NCI-H1105 treated with DMSO at 0.1 percent for 48 hours (cell line): ENCODE results near the gene ROR2.
A peak's percentile ranks its signal among the peaks of the same experiment; 100 is the strongest.
"Not testable (repeated sequence)": the region's sequence is repeated elsewhere in the genome, so short reads cannot be mapped to it uniquely, and the experiment has no call there.

Experiments used
- DNase-seq: peaks from one replicate; lab custom pipeline; 2025; lab: John Stamatoyannopoulos, UW

ROR2 gene

DNA sequence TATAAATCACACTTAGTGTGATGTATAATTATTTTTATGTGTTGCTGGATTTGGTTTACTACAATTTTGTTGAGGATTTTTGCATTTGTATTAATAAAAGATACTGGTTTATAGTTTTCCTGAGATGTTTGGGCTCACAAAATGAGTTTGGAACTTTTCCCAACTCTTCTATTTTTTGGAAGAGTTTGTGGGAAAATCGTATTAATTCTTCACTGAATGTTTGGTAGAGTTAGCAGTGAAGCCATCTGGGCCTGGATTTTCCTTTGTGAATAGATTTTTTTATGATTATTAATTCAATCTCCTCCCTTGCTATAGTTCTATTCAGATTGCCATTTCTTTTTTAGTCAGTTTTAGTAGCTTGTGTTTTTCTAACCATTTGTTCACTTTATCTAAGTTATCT, 324.7 kb downstream of the ROR2 start:
- DNase-seq = no peak

DNA sequence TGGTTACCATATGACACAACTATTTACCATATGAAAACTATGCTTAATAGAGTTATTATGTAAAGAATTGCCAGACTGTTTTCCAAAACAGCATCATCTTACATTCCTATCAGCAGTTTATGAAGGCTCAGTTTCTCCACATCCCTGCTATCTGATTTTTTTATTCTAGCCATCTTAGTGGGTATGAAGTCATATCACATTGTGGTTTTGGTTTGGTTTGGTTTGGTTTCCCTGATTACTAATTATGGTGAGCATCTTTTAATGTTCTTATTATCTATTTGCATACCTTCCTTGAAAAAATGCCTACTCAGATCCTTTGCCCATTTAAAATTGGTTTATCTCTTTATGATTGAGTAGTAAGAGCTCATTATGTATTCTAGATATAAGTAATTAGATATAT, 327.0 kb downstream of the ROR2 start:
- DNase-seq = no peak

DNA sequence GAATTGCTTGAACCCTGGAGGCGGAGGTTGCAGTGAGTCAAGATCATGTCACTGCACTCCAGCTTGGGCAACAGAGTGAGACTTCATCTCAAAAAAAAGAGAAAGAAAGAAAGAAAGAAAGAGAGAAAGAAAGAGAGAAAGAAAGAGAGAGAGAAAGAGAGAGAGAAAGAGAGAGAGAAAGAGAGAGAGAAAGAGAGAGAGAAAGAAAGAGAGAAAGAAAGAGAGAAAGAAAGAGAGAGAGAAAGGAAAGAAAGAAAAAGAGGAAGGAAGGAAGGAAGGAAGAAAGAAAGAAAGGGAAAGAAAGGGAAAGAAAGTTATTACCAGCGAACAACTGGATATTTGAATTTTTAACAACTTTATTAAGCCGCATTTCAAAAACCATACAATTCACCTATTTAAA, 327.9 kb downstream of the ROR2 start:
- DNase-seq = not testable (repeated sequence)

DNA sequence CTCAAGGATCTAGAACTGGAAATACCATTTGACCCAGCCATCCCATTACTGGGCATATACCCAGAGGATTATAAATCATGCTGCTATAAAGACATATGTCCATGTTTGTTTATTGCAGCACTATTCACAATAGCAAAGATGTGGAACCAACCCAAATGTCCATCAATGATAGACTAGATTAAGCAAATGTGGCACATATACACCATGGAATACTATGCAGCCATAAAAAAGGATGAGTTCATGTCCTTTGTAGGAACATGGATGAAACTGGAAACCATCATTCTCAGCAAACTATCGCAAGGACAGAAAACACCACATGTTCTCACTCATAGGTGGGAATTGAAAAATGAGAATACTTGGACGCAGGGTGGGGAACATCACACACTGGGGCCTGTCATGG, 336.0 kb downstream of the ROR2 start:
- not testable (repeated sequence) for DNase-seq

DNA sequence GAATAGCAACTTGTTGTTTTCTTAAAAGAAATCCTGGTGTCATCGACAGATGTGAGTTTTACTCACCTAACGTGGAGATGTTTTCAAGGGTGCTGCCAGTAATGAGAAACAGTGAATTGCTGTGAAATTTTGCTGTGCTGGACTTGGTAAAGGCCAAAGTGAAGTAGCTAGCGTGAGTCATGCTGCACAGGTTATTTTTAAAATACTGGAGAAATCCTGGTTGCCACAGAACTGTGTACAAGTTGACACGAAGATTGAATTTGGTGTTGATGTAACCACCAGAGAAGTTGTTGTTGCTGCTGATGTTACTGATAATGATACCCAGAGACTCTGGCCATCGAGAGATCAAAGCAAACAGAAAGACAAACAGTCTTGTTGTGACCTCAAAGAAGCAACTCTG, 338.4 kb downstream of the ROR2 start:
- no peak for DNase-seq

DNA sequence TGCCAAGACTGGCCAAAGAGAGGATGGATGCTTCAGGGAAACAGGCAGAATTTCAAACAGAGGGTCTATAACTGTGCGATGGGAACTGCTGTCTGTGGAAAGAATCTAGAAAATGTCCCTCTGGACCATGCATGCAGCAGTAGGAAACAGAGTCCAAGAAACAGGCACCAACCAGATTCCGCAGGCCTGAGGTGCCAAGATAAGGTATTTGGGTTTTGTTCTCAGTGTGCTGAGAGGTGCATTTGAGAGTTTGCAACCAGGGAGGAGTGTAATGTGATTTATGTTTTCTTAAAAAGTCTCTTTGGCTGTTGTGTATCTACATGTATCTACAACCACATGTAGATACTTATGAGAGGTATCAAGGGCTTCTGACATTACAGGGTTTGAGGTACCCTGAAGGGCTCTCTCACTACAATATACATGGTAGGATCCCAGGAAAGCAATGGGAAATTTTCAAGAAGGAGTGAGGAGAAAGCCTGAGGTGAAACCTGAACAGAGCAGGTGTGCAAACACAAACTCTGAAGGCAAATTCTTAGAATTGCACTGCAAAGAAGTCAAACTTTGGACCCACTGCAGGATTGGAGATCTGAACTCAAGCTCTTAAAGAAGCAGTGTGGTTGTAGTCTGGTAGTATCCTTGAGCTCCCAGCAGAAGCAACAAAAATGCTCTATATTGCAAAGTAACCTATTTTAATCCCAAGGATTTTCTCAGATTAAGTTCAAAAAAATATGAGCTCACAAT, 343.6 kb downstream of the ROR2 start:
- DNase-seq = no peak

DNA sequence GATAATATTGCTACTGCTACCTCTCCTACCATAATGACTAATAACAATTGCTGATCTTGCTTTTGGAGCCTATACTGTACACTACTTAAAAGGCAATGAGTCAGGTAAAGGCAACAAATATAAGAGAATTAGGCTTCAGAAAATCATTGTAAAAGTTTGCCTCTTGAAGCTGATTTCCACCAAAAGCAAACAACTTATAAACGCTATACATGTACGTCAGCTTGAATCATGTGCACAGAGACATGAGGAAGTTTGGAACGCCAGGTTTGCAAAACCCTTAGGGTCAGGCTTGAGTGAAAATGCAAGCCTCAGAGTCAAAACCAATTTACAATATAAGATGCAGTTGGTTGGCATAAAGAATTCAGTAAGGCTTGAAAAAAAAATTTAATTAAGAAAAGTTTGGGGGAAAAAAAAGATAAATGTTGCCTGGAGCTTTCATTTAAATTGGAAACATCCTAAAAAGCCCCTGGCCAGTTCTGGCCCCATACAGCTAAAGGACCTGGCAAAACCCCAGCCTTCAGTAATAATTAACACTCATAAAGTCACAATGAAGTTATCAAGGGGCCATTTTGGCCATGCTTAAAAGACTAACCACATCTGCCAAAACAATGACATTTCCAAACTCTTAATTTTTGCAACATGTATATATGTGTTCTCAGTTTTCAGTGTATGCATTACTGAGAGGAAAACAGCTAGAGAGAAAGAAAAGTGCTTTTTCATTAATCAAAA, 345.4 kb downstream of the ROR2 start:
- DNase-seq = no peak

DNA sequence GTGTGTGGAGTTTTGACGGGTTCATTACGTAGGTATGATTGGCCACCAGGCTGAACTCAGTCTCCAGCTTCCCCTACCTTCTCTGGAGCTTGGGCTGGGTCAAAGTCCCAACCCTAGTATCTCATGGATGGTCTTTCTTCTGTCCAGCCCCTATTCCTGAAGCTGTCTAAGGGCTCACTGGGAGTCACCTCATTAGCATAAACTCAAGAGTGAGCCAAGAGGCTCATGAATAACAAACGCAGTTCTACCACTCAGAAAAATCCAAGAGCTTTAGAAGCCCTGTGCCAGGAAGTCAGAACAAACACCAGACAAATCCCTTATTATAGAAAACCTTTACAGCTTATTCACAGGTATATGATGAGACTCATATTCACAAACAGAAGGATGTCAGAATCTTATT, 346.1 kb downstream of the ROR2 start:
- DNase-seq = no peak

DNA sequence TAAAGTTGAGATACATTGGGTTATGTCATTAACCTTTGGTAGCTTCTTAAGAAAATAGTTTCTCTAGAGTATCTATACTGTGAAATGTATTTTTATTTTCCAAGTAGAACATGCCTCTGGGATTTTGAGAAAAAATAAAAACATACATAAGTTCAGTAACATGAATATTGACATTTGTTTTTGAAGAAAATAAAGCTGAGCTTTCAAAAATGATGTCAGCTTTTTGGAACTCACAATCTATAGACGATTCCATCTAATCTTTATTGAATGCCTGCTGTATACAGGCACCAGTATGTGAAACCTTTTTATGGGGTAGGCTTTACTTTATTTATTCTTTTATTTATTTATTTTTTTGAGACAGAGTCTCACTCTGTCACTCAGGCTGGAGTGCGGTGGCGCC, 350.5 kb downstream of the ROR2 start:
- DNase-seq = no peak

DNA sequence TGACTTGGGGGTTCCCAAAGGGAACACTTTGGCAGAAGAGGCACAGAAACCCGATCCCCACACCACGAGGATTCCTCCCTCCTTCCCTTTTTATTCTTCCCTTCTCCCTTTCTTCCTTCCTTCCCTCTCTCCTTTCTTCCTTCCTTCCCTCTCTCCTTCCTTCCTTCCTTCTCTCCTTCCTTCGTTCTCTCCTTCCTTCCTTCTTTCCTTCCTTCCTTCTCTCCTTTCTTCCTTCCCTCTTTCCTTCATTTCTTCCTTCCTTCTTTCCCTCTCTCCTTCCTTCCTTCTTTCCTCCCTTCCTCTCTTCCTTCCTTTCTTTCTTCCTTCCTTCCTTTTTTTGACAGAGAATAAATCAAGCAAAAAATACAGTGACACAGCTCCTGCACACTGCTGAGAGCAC, 358.4 kb downstream of the ROR2 start:
- DNase-seq = no peak

DNA sequence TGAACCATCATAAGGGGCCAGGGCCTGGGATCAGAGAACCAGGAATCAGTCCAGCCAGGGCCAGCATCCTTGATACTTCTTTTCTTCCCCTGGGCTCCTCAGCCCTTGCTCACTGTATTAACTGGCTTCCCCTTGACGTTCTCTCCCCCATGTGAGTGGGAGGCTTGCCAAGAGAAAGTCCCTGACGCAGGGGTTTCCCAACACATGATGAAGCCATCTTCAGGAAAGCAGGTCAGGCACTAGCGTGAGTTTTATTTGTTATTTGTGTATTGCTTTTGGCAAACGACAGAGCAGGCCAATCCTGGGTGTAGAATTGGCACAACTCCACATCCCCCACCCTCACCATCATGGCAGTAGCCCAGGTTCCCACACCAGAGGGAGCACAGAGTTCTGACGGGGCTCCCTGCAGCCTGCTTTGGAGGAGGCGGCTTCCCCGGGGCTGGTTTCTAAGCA, 360.9 kb downstream of the ROR2 start:
- DNase-seq = peak; percentile 57

DNA sequence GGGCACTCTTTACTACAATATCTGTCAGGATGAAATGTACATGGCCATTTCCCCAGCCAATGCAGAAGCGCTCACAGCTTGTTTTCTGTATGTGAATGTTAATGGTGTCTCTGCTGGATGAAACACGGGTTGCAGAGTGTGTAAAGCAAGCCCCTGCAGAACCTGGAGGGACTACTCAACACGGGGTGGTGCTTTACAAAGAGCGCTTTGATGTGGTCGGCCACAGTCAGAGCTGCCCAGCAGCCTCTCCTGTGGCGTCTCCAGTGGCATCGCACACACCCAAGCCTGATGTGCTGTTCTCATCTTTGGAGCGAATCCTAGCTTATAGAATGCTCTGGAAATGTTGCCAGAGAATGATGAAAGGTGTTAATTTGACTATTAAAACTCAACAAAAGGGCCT, 363.7 kb downstream of the ROR2 start:
- no peak for DNase-seq

DNA sequence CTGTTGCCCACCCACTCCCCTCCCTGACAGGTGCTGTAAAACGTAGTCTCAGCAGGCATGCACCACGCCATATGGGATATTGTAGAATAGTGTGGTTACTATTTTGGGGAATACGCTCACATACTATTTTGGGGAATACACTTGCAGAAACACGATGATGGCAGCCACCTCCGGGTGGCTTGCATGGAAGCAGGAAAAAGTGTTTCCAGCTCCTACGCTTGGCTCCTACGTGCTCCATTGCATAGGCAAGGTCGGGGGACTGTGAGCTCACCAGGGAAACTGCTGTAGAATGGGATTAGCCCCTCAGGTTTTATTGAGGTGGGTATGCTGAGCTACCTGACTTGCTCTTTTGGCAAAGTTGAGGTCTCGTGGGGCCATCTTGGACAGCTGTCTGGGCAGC, 366.1 kb downstream of the ROR2 start:
- no peak for DNase-seq

DNA sequence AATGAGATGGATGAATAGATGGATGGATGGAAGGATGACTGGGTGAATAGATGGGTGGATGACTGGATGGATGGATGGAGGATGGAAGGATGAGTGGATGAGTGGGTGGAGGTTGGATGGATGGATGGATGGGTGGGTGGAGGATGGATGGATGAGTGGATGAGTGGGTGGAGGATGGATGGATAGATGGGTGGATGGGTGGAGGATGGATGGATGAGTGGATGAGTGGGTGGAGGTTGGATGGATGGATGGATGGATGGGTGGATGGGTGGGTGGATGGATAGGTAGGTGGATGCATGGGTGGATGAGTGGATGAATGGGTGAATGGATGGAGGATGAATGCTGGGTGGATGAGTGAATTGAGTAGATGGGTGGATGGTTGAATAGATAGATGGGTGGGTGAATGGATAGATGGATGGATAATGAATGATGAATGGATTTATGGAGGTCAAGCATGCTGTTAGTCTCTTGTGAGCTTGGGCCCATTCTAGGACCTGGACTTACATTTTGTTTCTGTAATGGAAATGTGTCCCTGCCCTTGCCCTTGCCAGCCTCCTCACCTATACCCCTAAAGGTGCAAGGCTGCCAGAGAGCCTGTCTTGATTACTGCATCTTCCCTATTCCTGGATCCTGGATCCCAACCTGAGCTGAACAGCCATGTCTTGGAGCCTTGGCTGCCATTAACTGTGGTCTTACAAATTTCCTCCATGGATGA, 366.7 kb downstream of the ROR2 start:
- no peak for DNase-seq

DNA sequence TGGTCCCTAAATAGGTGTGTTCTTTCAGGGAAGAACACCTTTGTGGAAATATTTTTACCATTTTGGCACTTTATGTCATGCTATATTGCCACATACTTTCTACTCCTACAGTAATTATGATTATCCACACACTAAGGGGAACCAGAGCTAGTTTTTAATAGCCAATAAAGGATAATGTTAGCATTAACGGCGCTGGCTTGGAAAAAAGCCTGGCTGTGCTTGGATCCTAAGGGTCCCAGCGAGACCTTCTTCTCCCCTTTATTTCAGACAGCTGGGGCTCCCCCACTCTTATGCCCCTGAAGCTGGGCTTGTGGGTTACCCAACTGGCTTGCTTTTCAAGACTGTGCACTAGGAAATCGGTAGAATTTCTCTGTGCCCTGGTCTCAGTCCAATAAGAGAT, 367.8 kb downstream of the ROR2 start:
- no peak for DNase-seq

DNA sequence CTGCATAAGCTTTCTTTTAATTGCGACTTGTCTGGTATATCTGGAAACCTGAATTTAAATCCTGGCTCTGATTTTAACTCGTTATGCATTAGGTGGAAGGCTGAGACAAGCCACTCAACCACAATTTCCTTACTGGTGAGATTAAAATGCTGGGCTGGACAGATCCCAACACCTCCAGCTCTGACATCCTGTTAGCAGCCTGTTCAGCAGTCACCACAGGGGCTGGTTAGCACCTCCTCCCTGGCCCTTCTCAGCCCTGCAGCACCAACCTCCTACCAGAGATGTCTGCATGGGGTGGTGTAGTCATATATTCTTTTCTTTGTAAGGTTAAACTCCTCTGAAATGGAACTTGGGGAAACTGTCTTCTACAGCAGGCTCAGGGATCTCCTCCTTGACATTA, 369.9 kb downstream of the ROR2 start:
- no peak for DNase-seq

DNA sequence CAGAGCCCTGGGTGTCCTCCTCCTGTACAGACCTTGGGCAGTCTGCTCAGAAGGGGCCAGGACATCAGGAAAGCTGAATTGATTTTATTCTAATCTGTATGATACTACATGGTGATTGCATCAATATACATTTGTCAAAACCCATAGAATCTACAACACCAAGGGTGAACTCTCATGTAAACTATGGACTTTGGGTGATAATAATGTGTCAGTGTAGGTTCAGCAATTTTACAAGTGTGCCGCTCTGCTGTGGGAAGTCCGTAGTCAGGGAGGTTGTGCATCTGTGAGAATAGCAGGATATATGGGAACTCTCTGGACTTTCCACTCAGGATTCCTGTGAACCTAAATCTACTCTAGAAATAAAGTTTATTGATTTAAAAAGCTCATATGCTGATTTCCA, 371.1 kb downstream of the ROR2 start:
- DNase-seq = no peak

DNA sequence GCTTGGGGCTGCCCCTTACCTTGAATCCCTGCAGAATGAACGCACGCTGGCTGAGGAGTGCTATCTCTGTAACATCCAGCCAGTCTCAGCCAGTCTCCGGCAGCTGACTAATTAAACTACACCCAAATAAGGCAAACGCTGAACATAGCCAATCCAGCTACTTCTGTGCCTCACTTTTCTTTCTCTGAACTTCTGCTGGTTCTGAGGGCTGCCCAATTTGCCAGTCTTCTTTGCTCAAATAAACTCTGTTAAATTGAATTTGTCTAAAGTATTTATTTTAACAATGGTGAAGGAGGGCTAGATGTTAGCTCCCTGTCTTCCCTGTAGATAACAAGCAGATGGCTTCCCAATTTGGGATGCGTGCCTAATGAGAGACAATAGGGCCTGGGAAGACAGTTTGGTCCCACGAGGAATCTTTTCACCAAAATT, 372.4 kb downstream of the ROR2 start:
- no peak for DNase-seq

DNA sequence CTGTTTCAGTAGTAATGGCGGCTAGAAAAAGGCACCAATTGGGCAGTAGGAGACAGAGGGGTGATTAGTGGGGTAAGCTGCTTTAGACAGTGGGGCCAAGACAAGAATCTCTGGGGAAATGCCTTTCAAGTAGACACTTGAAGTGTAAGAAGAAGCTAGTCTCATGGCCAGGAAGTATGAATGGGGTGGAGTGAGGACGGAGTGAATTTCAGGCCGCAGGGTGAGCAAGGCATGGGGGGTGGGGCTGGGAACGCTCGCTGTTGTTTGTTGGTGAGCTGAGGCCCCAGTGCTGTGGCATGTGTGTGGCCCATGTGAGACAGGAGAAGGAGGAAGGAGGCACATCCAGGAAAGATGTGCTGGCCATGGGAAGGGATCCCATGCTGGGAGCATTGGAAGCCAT, 377.2 kb downstream of the ROR2 start:
- DNase-seq = no peak

DNA sequence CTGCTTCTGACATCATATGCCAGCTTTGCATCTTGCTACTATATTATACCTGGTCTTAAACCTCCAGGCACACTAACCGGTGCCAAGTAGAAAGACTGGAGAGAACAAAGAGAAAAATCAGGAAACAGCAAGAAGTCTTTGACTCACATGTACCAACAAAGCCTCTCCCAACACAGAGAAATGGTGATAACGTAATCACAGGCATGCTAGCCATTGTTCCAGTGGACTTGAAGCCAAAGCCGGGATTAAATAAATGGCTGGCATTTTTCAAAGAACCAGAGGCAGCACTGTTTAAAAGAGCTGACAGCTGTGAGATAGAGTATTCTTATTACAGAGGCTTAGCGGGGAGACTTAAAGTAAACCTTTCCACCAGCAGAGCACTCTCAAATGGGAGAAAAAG, 378.0 kb downstream of the ROR2 start:
- no peak for DNase-seq

DNA sequence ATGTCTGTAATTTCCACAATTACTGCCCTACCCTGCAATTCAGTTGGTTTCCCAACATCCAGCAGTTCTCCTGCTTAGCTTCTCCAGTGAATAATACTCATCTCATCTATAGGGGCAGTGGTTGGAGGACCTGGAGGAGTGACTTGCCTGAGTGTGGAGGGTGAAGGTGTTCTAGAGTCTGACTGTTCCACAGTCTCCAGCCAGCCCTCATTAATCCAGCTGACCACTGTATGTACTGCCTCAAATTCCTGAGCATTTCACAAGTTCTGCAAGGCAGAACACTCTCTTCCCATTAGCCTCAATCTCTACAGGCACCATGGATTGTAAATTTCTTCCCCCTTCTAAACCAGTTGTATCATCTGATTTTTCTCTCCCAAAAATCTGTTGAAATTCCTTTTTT, 379.0 kb downstream of the ROR2 start:
- no peak for DNase-seq

DNA sequence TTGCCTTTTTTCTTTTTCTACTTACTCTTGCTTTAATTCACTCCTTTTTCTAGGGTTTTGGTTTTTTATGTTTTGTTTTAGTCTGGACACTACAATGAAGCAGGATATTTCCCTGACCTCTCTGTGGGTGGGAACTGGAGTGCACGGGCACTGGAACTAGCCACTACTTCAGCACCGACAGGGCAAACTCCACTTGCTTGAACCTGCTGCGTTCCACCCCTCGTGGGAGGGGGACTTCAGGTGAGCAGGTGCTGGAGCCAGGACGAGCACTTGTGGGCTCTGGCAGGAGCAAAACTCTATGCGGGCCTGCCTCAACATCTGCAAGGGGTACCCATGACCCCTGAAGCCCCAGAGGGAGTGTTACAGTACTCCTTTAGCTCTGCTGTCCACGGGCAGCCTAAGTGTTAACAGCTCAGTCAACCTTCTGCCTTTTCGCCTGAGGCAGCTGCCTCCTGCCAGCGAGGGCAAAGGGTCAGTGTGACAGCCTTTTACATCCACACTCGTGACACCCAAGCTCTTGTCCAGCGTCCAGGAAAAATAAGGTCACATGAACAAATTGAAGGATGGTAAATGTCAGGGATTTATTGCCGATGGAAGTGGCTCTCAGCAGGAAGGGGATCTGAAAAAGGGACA, 382.3 kb downstream of the ROR2 start:
- no peak for DNase-seq
